Astrocyte (in vitro differentiated cells and primary cell): ENCODE measurements around the gene RASGRF1. TPM values are rescaled to one million over a fixed set of nuclear protein-coding genes. Genes with fewer than 3 reads are reported as not detected.
A peak's percentile ranks its signal among the peaks of the same experiment; 100 is the strongest.

Experiments used
- DNase-seq: peaks from one replicate; pipeline ENCODE4 v3.0.0-alpha.2; 2010; ENCODE audit warnings: low read depth
- FAIRE-seq: peaks from 2 replicates; lab custom pipeline; 2011; peaks lifted over from hg19 to GRCh38; lab: Jason Lieb, UNC
- H2AFZ ChIP-seq: 2 replicates; pipeline ENCODE4 v1.6.0; 2012; ENCODE audit warnings: low read depth, low read length, inconsistent platforms
- H3K27ac ChIP-seq: 2 replicates; pipeline ENCODE4 v1.5.1; 2011; ENCODE audit warnings: low read depth, low read length, inconsistent platforms
- H3K27me3 ChIP-seq: 2 replicates; pipeline ENCODE4 v1.6.0; 2011; ENCODE audit warnings: low read length, inconsistent platforms; ENCODE audit not compliant: insufficient read depth
- H3K36me3 ChIP-seq: 2 replicates; pipeline ENCODE4 v1.5.1; 2011; ENCODE audit warnings: low read length, inconsistent platforms; ENCODE audit not compliant: insufficient read depth
- H3K4me1 ChIP-seq: 2 replicates; pipeline ENCODE4 v1.5.1; 2011; ENCODE audit warnings: low read length, inconsistent platforms; ENCODE audit not compliant: insufficient read depth
- H3K4me2 ChIP-seq: 2 replicates; pipeline ENCODE4 v1.6.0; 2012; ENCODE audit warnings: low read length, inconsistent platforms
- H3K4me3 ChIP-seq: 2 replicates; pipeline ENCODE4 v1.5.1; 2011; ENCODE audit warnings: low read depth, mild to moderate bottlenecking, low read length, inconsistent platforms; ENCODE audit not compliant: insufficient read depth
- H3K79me2 ChIP-seq: 2 replicates; pipeline ENCODE4 v1.6.0; 2012; ENCODE audit warnings: mild to moderate bottlenecking, low read length, inconsistent platforms; ENCODE audit not compliant: insufficient read depth
- H3K9ac ChIP-seq: 2 replicates; pipeline ENCODE4 v1.6.0; 2012; ENCODE audit warnings: mild to moderate bottlenecking, low read length, inconsistent platforms
- H3K9me3 ChIP-seq: 2 replicates; pipeline ENCODE4 v1.5.1; 2012; ENCODE audit warnings: low read depth, mild to moderate bottlenecking, low read length, inconsistent platforms; ENCODE audit not compliant: insufficient read depth
- H4K20me1 ChIP-seq: 2 replicates; pipeline ENCODE4 v1.6.0; 2012; ENCODE audit warnings: low read length, inconsistent platforms; ENCODE audit not compliant: insufficient read depth
- H3K27ac Mint-ChIP-seq: one replicate; pipeline ENCODE4 v1.8.0; 2021; ENCODE audit warnings: mild to moderate bottlenecking, mixed read lengths; ENCODE audit not compliant: unreplicated experiment
- H3K27me3 Mint-ChIP-seq: one replicate; pipeline ENCODE4 v1.8.0; 2021; ENCODE audit warnings: low read depth, mixed read lengths; ENCODE audit not compliant: unreplicated experiment
- H3K36me3 Mint-ChIP-seq: one replicate; pipeline ENCODE4 v1.8.0; 2021; ENCODE audit warnings: low read depth, mixed read lengths; ENCODE audit not compliant: unreplicated experiment
- H3K4me1 Mint-ChIP-seq: one replicate; pipeline ENCODE4 v1.8.0; 2021; ENCODE audit warnings: low read depth, mixed read lengths; ENCODE audit not compliant: unreplicated experiment
- H3K4me3 Mint-ChIP-seq: one replicate; pipeline ENCODE4 v1.8.0; 2021; ENCODE audit warnings: mild to moderate bottlenecking, moderate library complexity, mixed read lengths; ENCODE audit not compliant: unreplicated experiment
- H3K9me3 Mint-ChIP-seq: one replicate; pipeline ENCODE4 v1.8.0; 2021; ENCODE audit warnings: mild to moderate bottlenecking, mixed read lengths; ENCODE audit not compliant: unreplicated experiment
- CTCF ChIP-seq: IDR thresholded peaks from 2 replicates; pipeline ENCODE4 v1.5.1; 2011; ENCODE audit warnings: low read depth, mild to moderate bottlenecking, inconsistent platforms, low read length, moderate library complexity; ENCODE audit not compliant: insufficient read depth
- EZH2 ChIP-seq: IDR thresholded peaks from 2 replicates; pipeline ENCODE4 v1.6.1; 2012; ENCODE audit warnings: mild to moderate bottlenecking, low read length, inconsistent platforms; ENCODE audit not compliant: insufficient read depth
- total RNA-seq: library from RNA; stranded (reverse); gene quantifications from 2 replicates; pipeline ENCODE4 v1.2.1, GENCODE V29; 2021

Gene RASGRF1
- total RNA-seq, 1 donor from 2014 or later, result 1.2 TPM

DNA sequence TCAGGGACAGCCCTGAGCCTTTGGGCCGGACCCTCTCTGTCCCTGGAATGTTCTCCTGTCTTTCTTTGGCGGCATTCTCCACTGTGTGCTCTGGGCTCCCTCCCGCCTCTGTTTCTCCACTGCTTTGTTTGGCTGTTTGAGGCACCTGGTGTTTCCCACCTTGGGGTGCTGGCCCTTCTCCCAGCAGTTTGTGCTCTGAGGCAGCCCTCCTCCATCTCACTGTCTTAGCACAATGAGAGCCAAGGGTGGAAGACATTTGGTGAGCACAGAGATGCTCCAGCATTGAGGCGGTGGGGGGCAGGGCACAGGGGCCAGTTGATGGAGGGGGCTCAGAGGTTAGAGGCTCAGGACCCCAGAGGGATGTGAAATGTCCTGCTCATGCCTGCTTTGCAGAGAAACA is 54.3 kb downstream of the RASGRF1 start:
- Histone ChIP-seq H3K4me2 (no peak overlapping the region), H3K27ac (no peak overlapping the region), H4K20me1 (no peaks in the 10 kb centered on the region), H2AFZ (no peak overlapping the region), H3K4me3 (no peak overlapping the region), H3K79me2 (no peaks in the 10 kb centered on the region), H3K4me1 (no peaks in the 10 kb centered on the region), H3K9me3 (no peaks in the 10 kb centered on the region), H3K36me3 (no peaks in the 10 kb centered on the region), H3K27me3 (peaks cover 4% of the 10 kb centered on the region), H3K9ac (no peak overlapping the region)
- no peak overlapping the region for H3K27ac Mint-ChIP-seq
- no peak for DNase-seq
- H3K36me3 Mint-ChIP-seq, result no peaks in the 10 kb centered on the region
- TF ChIP-seq CTCF (no peak), EZH2 (no peak)
- peaks cover 12% of the 10 kb centered on the region for H3K27me3 Mint-ChIP-seq
- H3K9me3 Mint-ChIP-seq, result peaks cover 13% of the 10 kb centered on the region
- H3K4me1 Mint-ChIP-seq, result no peaks in the 10 kb centered on the region
- no peak overlapping the region for H3K4me3 Mint-ChIP-seq
- FAIRE-seq, result no peak

- Histone ChIP-seq H4K20me1 (no peaks in the 10 kb centered on the region), H3K4me2 (no peak overlapping the region), H3K36me3 (no peaks in the 10 kb centered on the region), H3K9me3 (no peaks in the 10 kb centered on the region), H3K27ac (no peak overlapping the region), H2AFZ (peak overlapping the region; percentile 1), H3K9ac (no peak overlapping the region), H3K4me3 (no peak overlapping the region), H3K79me2 (no peaks in the 10 kb centered on the region), H3K4me1 (no peaks in the 10 kb centered on the region), H3K27me3 (peaks cover 4% of the 10 kb centered on the region)
- H3K36me3 Mint-ChIP-seq, result no peaks in the 10 kb centered on the region
- H3K4me1 Mint-ChIP-seq, result no peaks in the 10 kb centered on the region
- no peak for DNase-seq
- peaks cover 10% of the 10 kb centered on the region for H3K9me3 Mint-ChIP-seq
- TF ChIP-seq EZH2 (no peak), CTCF (no peak)
- no peak for FAIRE-seq
- no peak overlapping the region for H3K4me3 Mint-ChIP-seq
- H3K27ac Mint-ChIP-seq, result no peak overlapping the region
- H3K27me3 Mint-ChIP-seq, result peaks cover 11% of the 10 kb centered on the region
These were observed 54.8 kb downstream of the RASGRF1 start for GRCh38 chr15:79035814-79036213.

DNA sequence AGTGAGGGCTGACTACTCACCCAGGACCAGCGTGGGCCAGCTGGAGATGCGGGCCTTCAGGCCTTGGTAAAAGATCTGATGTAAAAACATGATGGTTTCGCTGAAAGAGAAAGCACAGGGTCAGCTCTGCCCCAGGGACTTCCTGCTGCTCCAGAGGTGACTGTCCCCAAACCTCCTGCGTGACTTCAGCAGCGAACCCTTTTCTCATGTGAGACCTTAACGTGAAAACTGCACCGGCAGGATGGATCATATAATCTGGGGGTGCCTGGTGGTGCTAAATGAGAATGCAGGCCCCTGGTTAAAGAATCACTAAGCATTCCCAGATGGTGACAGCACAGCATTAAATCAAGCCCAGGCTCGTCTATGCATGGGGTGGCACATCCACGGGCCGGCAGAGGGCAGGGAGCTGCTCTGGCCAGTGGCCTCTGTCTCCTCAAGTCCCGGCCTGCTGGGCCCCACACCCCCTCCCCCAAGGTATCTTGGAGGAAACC is 55.4 kb downstream of the RASGRF1 start:
- Mint-ChIP-seq H3K9me3 (peaks cover 10% of the 10 kb centered on the region), H3K27me3 (peaks cover 14% of the 10 kb centered on the region), H3K4me3 (no peak overlapping the region), H3K27ac (no peak overlapping the region), H3K4me1 (no peaks in the 10 kb centered on the region), H3K36me3 (no peaks in the 10 kb centered on the region)
- Histone ChIP-seq H3K27ac (no peak overlapping the region), H3K4me3 (no peak overlapping the region), H3K36me3 (no peaks in the 10 kb centered on the region), H3K27me3 (peaks cover 4% of the 10 kb centered on the region), H3K4me1 (no peaks in the 10 kb centered on the region), H3K79me2 (no peaks in the 10 kb centered on the region), H3K9me3 (no peaks in the 10 kb centered on the region), H2AFZ (no peak overlapping the region), H4K20me1 (no peaks in the 10 kb centered on the region), H3K9ac (no peak overlapping the region), H3K4me2 (no peak overlapping the region)
- no peak for FAIRE-seq
- no peak for TF ChIP-seq EZH2
- no peak for DNase-seq
